Central memory CD8-positive, alpha-beta T cell (primary cell): ENCODE data around the gene MRPL37.

Experiments used
- ATAC-seq: fragments of 150-1000 bp; cut with Tn5 transposase; replicated peaks from 2 replicates; pipeline ENCODE4 v1.10.0; 2022; ENCODE audit warnings: mild to moderate bottlenecking, moderate FRiP score, moderate number of reproducible peaks; ENCODE audit not compliant: poor library complexity, severe bottlenecking; ENCODE audit errors: extremely low read depth
- DNase-seq, 2 donors: peaks; one replicate each; pipeline ENCODE4 v3.0.0; 2021; ENCODE audit warnings: low spot score in 2 of 2
- H3K27ac Mint-ChIP-seq: one replicate; pipeline ENCODE4 v1.8.0; 2022; ENCODE audit warnings: low read depth, mild to moderate bottlenecking, moderate library complexity, mixed read lengths
- H3K27me3 Mint-ChIP-seq: one replicate; pipeline ENCODE4 v1.8.0; 2022; ENCODE audit warnings: mixed read lengths
- H3K36me3 Mint-ChIP-seq: one replicate; pipeline ENCODE4 v1.8.0; 2022; ENCODE audit warnings: mild to moderate bottlenecking, moderate library complexity, mixed read lengths; ENCODE audit not compliant: insufficient read depth
- H3K4me1 Mint-ChIP-seq: one replicate; pipeline ENCODE4 v1.8.0; 2022; ENCODE audit warnings: mixed read lengths
- H3K4me3 Mint-ChIP-seq: one replicate; pipeline ENCODE4 v1.8.0; 2022; ENCODE audit warnings: mild to moderate bottlenecking, moderate library complexity, mixed read lengths
- H3K9me3 Mint-ChIP-seq: one replicate; pipeline ENCODE4 v1.8.0; 2022; ENCODE audit warnings: mixed read lengths

The MRPL37 gene

GRCh38 chr1:54240741-54241335 lies 40.9 kb downstream of the MRPL37 start:
- DNase-seq (no peak), ATAC-seq (no peak)
- Mint-ChIP-seq H3K4me3 (no peak overlapping the region), H3K9me3 (no peaks in the 10 kb centered on the region), H3K4me1 (no peaks in the 10 kb centered on the region), H3K27me3 (no peaks in the 10 kb centered on the region), H3K27ac (no peak overlapping the region), H3K36me3 (peaks cover 24% of the 10 kb centered on the region)

- no peak overlapping the region for H3K27ac Mint-ChIP-seq
Observed at GRCh38 chr1:54241364-54241763, 41.4 kb downstream of the MRPL37 start.

DNA sequence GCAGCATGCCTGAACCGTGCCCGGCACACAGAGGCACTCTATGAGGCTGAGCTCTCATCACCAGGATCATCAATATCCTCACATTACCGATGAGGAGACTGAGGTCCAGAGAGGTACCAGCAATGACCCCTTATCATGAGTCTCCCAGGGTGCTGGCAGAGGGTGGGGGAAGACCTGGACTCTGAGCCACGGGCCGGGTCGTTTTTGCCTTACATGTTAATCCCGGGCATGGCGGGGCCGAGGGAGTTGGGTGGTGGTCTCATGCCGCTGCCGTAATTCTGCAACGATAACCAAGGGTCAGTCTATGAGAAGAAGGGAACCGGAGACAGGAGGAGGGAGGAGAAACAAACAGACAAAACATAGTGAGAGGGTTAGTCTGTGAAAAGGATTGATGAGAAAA lies 43.1 kb downstream of the MRPL37 start:
- no peak overlapping the region for H3K4me3 Mint-ChIP-seq
- H3K4me1 Mint-ChIP-seq: no peaks in the 10 kb centered on the region
- H3K36me3 Mint-ChIP-seq: peaks cover 18% of the 10 kb centered on the region
- no peak for DNase-seq
- no peaks in the 10 kb centered on the region for H3K9me3 Mint-ChIP-seq
- no peak for ATAC-seq
- no peak overlapping the region for H3K27ac Mint-ChIP-seq
- no peaks in the 10 kb centered on the region for H3K27me3 Mint-ChIP-seq

More at GRCh38 chr1:54241364-54241763, 41.4 kb downstream of the MRPL37 start:
- Mint-ChIP-seq H3K4me1 (no peaks in the 10 kb centered on the region), H3K36me3 (peaks cover 26% of the 10 kb centered on the region), H3K9me3 (no peaks in the 10 kb centered on the region), H3K4me3 (no peak overlapping the region), H3K27me3 (no peaks in the 10 kb centered on the region)
- DNase-seq: no peak
- no peak for ATAC-seq

DNA sequence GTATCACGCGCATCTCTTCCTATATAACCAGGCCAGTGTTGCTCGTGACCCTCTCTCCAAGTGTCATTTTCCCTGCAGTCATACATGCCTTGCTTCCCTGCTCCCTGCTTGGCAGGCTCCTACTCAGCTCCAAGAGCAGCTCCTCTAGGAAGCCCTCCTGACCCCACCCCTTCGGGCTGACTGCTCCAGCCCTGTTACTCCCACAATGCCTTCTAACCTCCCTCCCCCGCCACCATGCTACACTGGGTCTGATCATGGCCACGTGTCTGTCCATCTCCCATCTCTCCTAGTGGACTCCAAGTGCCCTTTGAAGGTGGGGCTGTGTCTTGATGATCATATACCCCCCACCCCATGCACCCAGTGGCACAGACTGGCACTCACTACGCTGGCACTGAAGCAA lies 44.7 kb downstream of the MRPL37 start:
- no peak overlapping the region for H3K27ac Mint-ChIP-seq

GRCh38 chr1:54245501-54245900 lies 45.5 kb downstream of the MRPL37 start:
- no peak for DNase-seq
- Mint-ChIP-seq H3K27me3 (no peaks in the 10 kb centered on the region), H3K27ac (no peak overlapping the region), H3K4me3 (no peak overlapping the region), H3K9me3 (no peaks in the 10 kb centered on the region), H3K4me1 (no peaks in the 10 kb centered on the region), H3K36me3 (peaks cover 27% of the 10 kb centered on the region)
- ATAC-seq: no peak

More for the DNA sequence above, 44.7 kb downstream of the MRPL37 start:
- no peak for DNase-seq
- ATAC-seq: no peak
- Mint-ChIP-seq H3K27me3 (no peaks in the 10 kb centered on the region), H3K4me3 (no peak overlapping the region), H3K9me3 (no peaks in the 10 kb centered on the region), H3K4me1 (no peaks in the 10 kb centered on the region), H3K36me3 (peaks cover 24% of the 10 kb centered on the region)

DNA sequence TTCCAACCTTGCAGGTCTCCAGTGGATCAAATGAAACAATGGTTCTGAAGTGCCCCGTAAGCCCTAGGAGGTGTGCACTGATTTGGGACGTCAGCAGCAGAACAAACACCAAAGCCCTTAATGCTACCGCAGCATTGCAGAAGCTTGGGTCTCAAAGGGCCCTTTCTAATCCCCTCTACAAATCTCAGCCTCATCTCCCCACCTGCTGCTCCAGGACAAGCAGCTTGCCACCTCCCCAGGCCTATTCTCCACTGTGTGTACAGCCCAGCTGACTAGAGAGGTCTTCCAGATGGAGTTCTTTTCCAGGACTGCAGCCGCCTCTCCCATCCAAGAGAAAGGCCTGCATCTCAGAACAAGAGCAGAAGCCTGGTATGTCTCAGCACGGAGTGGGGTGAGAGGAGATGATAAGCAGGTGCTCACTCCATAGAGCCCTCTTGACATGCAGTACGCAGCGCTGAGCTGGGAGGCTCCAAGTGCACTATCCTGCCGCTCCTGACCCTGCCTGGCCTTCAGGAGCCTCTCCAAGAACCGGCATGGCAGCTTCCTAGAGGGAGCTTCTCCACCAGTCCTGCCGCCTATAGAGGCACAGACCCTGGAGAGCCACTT lies 46.3 kb downstream of the MRPL37 start:
- H3K4me3 Mint-ChIP-seq: no peak overlapping the region

GRCh38 chr1:54247863-54248515 lies 48.0 kb downstream of the MRPL37 start:
- DNase-seq: no peak
- no peak overlapping the region for H3K27ac Mint-ChIP-seq
- H3K4me3 Mint-ChIP-seq: no peak overlapping the region
- H3K36me3 Mint-ChIP-seq: peaks cover 24% of the 10 kb centered on the region
- no peak for ATAC-seq
- no peaks in the 10 kb centered on the region for H3K4me1 Mint-ChIP-seq
- no peaks in the 10 kb centered on the region for H3K27me3 Mint-ChIP-seq
- no peaks in the 10 kb centered on the region for H3K9me3 Mint-ChIP-seq

More for the DNA sequence above, 46.3 kb downstream of the MRPL37 start:
- Mint-ChIP-seq H3K4me1 (no peaks in the 10 kb centered on the region), H3K27me3 (no peaks in the 10 kb centered on the region), H3K27ac (no peak overlapping the region), H3K9me3 (no peaks in the 10 kb centered on the region), H3K36me3 (peaks cover 23% of the 10 kb centered on the region)
- DNase-seq: no peak
- ATAC-seq: no peak

- ATAC-seq (no peak), DNase-seq (no peak)
- Mint-ChIP-seq H3K27ac (no peak overlapping the region), H3K27me3 (no peaks in the 10 kb centered on the region), H3K9me3 (no peaks in the 10 kb centered on the region), H3K4me3 (no peak overlapping the region), H3K36me3 (peaks cover 20% of the 10 kb centered on the region), H3K4me1 (no peaks in the 10 kb centered on the region)
Observed at GRCh38 chr1:54248966-54249365, 49.0 kb downstream of the MRPL37 start.

DNA sequence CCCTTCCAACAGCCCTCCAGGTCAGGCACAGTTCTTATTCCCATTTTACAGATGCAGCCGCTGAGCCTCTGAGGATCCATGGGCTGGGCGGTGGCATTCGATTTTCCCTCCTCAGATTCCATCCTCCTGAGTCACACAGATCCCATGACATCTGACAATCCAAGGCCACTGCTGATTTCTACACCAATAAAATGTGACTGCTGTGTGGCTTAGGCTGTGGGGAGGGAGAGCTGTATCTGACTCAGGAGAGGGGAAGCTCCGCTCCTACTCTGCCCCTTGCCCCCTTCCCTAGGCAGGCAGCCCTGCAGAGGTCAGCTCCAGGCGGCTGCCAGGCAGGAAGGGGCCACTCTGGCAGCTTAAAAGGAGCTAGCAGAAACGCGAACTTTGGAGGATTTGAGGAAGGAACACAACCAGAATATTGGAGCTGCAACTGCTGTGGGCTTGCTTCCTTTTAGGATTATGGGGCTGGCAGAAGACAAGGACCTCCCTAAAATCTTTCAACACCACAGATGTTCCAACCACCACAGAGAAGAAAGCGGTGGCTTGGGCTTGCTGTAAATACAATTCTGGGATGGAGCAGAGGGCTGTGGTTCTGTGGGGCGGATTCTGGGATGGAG lies 50.0 kb downstream of the MRPL37 start:
- no peaks in the 10 kb centered on the region for H3K9me3 Mint-ChIP-seq
- peaks cover 7% of the 10 kb centered on the region for H3K4me1 Mint-ChIP-seq
- DNase-seq (no peak), ATAC-seq (no peak)
- peaks cover 20% of the 10 kb centered on the region for H3K36me3 Mint-ChIP-seq
- H3K27me3 Mint-ChIP-seq: no peaks in the 10 kb centered on the region
- no peak overlapping the region for H3K4me3 Mint-ChIP-seq
- H3K27ac Mint-ChIP-seq: no peak overlapping the region

DNA sequence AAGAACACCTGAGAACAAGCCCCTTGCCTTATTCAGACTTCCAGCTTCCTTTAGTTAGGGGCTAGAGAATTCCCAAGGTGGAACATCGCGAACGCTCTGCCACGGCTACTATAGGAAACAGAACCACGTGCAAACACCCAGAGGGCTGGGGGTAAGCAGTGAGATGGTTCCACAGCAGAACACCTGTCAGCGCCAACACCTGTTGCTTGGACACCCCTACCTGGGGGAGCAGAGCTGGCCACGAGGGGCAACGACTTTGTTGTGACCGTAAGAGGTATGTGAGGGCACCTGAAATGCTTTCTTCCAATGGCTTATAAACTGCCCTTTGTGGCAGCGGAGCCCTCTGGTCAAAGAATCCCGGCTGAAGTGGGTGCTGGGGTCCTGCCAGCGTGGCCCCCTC lies 50.7 kb downstream of the MRPL37 start:
- no peak overlapping the region for H3K27ac Mint-ChIP-seq
- H3K4me3 Mint-ChIP-seq: no peak overlapping the region
- H3K4me1 Mint-ChIP-seq: peaks cover 7% of the 10 kb centered on the region
- H3K36me3 Mint-ChIP-seq: peaks cover 22% of the 10 kb centered on the region
- H3K9me3 Mint-ChIP-seq: no peaks in the 10 kb centered on the region
- no peak for ATAC-seq
- no peak for DNase-seq
- no peaks in the 10 kb centered on the region for H3K27me3 Mint-ChIP-seq

DNA sequence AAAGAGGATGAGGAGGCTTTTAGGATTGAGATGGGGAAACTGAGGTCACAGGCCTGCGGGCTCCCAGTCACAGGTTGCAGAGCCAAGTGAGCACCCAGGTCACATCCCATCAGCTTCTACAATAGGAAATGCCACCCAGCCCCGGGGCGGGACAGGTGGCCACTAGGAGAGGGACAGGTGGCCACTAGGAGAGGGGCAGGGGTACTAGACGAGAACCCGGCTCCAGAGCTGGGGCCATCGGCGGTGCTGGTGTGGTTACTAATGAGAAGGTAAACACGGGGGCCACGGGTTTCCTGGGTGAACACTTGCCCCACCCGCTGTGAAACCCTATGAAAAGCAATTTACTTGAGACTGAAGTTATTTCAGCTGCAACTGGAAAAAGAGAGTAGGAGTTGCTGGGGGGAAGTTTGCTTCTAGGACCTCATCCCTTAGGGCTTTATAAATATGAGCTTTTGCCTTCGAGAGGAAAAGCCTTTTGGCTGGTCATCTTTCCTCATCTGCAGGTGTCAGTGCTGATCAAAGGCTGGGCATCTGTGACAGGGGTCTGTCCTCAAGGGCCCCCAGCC lies 52.5 kb downstream of the MRPL37 start:
- H3K27me3 Mint-ChIP-seq: no peaks in the 10 kb centered on the region
- ATAC-seq (no peak), DNase-seq (no peak)
- H3K36me3 Mint-ChIP-seq: peaks cover 24% of the 10 kb centered on the region
- peaks cover 12% of the 10 kb centered on the region for H3K4me1 Mint-ChIP-seq
- no peak overlapping the region for H3K27ac Mint-ChIP-seq
- no peak overlapping the region for H3K4me3 Mint-ChIP-seq
- H3K9me3 Mint-ChIP-seq: no peaks in the 10 kb centered on the region

DNA sequence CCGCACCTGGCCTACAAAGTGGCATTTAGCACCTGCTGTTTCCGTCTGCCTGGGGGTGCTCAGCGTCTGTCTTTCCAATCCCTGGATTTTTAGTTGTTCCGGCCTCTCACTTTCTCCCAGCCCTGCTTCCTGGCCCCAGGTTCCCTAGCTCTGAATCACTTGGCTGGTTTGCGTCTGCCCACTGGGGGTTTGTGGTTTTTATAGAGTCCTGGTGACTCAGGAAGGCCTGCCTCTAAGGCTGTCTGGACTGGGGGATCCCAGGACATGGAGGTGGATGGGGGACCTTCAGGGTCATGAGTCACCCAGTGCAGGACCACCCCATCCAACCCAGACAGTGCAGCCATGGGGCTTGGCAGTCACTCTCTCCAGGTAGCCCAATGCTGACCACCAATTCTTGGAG lies 53.5 kb downstream of the MRPL37 start:
- Mint-ChIP-seq H3K27me3 (no peaks in the 10 kb centered on the region), H3K4me3 (no peak overlapping the region), H3K27ac (no peak overlapping the region), H3K9me3 (no peaks in the 10 kb centered on the region), H3K4me1 (peaks cover 18% of the 10 kb centered on the region), H3K36me3 (peaks cover 22% of the 10 kb centered on the region)
- no peak for DNase-seq
- no peak for ATAC-seq
